HFF-Myc (cell line): Measurements from ENCODE around the gene NDUFB10.

Experiments used
- DNase-seq: peaks from one replicate; pipeline ENCODE4 v3.0.0-alpha.2; 2011; ENCODE audit warnings: low read depth; ENCODE audit errors: extremely low read depth
- H3K4me3 ChIP-seq: replicated peaks from 2 replicates; pipeline ENCODE4 v1.5.1; 2011; ENCODE audit warnings: low read depth, mild to moderate bottlenecking, control low read depth, low read length
- TF ChIP-seq, protein P1 (sequence below): IDR thresholded peaks from 2 replicates; pipeline ENCODE4 v1.5.1; 2012; ENCODE audit warnings: mild to moderate bottlenecking, low read depth, low read length, control low read depth; ENCODE audit errors: missing control alignments

Gene NDUFB10

DNA sequence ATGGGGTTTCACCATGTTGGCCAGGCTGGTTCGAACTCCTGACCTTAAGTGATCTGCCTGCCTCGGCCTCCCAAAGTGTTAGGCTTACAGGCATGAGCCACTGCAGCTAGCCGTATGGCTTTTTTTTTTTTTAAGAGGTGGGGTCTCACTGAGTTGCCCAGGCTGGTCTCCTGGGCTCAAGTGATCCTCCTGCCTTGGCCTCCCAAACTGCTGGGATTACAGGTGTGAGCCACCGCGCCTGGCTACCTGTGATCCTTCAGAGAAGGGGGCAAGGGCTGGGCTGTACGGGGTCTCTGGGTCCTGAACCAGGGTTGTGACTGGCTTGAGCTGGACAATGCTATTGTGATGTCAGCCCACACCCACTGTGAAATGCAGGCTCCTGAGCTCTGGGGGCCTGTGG, 7.1 kb downstream of the NDUFB10 start, which contains the start of gene RNF151:
TSS of gene RNF151 (plus strand) at position 397 of the 400 bp plus-strand sequence. CDS start 26 bp downstream, outside the sequence.
- TF ChIP-seq, protein P1, sequence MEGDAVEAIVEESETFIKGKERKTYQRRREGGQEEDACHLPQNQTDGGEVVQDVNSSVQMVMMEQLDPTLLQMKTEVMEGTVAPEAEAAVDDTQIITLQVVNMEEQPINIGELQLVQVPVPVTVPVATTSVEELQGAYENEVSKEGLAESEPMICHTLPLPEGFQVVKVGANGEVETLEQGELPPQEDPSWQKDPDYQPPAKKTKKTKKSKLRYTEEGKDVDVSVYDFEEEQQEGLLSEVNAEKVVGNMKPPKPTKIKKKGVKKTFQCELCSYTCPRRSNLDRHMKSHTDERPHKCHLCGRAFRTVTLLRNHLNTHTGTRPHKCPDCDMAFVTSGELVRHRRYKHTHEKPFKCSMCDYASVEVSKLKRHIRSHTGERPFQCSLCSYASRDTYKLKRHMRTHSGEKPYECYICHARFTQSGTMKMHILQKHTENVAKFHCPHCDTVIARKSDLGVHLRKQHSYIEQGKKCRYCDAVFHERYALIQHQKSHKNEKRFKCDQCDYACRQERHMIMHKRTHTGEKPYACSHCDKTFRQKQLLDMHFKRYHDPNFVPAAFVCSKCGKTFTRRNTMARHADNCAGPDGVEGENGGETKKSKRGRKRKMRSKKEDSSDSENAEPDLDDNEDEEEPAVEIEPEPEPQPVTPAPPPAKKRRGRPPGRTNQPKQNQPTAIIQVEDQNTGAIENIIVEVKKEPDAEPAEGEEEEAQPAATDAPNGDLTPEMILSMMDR, result no peak

DNA sequence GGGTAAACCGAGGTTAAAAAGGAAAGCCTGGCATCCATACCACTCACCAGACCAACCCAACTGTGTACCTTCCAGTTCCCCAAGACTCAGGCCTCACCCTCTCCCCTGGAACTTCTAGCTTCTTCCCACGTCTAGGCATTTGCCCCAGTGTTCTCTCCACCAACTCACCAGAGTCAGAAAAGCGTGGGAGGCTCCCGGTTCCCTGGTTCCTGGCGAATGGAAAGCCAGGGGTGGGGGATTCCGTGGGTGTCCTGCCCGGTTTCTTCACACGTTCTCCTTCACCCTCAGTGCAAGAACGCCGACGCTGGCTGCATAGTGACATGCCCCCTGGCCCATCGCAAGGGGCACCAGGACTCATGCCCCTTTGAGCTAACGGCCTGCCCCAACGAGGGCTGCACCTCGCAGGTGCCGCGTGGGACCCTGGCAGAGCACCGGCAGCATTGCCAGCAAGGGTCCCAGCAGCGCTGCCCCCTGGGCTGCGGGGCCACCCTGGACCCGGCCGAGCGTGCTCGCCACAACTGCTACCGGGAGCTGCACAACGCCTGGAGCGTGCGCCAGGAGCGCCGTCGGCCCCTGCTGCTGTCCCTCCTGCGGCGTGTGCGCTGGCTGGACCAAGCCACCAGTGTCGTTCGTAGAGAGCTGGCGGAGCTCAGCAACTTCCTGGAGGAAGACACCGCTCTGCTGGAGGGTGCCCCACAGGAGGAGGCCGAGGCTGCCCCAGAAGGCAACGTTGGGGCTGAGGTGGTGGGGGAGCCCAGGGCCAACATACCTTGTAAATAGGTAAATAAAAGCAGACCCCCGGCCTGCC, 9.0 kb downstream of the NDUFB10 start:
- H3K4me3 ChIP-seq, result no peak overlapping the region
- TF ChIP-seq, protein P1, result no peak
- DNase-seq, result no peak

More for the DNA sequence above, 7.1 kb downstream of the NDUFB10 start, which contains the start of gene RNF151:
- no peak for DNase-seq
- H3K4me3 ChIP-seq, result peak within 1 kb of the TSS; percentile 86

DNA sequence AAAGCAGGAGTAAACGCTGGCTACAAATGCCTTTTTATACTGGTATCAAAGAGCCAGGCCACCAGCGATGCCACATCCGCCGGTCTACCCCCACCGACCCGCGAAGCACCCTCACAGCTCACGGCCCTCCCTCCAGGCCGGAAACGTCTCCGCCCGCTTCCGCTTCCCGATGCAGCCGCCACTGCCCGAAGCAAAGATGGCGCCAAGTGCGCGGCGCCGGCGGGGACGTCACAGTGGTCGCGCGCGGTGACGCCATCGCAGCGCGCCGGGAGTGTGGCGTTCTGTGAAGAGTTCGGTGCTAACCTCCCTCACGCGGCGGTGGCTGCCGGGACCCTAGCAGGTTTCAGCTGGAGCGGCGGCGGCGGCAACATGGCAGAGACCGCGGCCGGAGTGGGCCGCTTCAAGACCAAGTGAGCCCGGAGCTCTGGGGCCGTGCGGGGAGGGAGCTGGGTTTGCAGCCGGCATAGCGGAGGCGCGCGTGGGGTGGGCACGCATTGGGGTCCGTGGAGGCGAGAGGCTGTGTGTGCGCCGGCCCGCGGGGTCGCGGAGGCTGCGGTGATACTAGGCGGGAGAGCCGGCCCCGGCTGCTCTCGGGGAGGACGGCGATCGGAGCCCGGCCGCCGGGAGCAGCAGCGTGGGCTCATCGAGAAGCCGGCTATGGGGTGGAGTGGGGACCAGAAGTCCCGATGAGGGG, 12.6 kb downstream of the NDUFB10 start, which contains the start of gene TBL3:
TSS of gene TBL3 (plus strand) at position 258 of the 694 bp plus-strand sequence. CDS start at position 370, 112 bp downstream.
- H3K4me3 ChIP-seq, result peak within 1 kb of the TSS; percentile 95
- TF ChIP-seq, protein P1, result no peak
- DNase-seq, result peak; percentile 72

DNA sequence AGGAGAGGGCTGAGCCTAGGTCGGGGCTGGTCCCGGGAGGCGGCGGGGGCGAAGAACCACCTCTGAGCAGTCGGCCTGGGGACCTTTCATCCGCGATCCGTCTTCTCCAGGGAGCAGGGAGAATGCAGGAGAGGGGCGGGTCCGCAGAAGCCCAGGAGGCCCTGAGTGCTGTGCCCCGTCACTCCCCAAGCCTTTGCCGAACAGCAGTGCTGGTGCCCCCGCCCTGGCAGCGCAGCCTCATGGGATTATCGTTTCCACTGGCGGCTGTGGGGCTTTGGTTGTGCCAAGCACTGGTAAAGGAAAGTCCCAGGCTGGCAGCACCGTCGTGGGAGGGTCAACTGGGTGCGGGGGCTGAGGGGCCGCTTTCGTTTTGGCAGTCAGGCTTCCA, 13.1 kb downstream of the NDUFB10 start:
- peak overlapping the region; percentile 95 for H3K4me3 ChIP-seq
- DNase-seq, result no peak
- TF ChIP-seq, protein P1, result no peak

DNA sequence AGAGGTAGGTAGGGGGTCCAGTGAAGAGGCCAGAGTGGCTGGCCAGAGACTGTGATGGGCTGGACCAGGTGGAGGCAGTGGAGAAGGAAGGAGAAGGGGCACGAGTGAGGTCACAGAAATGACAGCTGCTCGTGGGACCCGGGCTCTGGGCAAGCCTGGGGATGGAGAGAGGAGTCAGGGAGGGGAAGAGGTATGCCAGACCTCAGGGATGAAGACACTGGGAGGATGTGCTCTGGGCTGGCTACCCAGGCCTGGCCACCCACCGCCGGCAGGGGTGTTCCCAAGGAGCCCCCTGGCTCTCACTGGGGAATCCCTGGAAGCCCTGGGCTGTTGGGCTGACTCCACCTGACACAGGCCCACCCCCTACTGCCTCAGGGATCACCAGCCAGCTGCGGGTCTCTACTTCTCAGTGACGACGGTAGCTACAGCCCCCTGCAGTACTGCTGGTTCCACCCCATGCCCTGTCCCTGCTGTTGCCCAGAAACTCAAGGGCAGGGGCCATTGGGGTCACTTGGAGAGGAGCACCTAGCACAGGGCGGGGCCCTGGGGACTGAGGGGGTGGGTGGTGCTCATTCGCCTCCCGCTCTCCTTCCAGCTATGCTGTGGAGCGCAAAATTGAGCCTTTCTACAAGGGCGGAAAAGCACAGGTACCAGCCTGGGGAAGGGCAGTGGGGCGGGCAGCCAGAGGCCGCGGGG, 14.3 kb downstream of the NDUFB10 start:
- TF ChIP-seq, protein P1, result no peak
- H3K4me3 ChIP-seq, result peak overlapping the region; percentile 95
- DNase-seq, result no peak
